ENCODE measurements around the gene APBB2.

DNA sequence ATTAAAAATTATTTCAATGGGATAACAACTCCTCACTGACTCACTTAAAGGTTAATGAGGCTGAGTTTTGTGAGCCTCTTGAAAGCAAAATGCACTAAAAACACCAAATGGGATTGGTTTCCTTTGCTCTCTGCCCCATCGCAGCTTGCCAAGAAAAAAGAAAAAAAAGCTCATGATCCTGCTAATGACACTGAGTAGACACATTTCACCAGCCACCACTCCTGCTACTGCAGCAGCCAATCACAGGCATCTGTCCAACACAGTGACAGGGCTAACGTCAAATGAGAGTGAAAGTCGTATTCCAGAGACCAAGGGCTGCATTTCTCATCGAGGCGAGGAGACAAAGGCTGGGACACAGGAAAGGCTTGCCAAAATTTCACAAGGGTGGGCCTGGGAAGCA, 5.2 kb downstream of the APBB2 start:
- TF ChIP-seq, protein P1, sequence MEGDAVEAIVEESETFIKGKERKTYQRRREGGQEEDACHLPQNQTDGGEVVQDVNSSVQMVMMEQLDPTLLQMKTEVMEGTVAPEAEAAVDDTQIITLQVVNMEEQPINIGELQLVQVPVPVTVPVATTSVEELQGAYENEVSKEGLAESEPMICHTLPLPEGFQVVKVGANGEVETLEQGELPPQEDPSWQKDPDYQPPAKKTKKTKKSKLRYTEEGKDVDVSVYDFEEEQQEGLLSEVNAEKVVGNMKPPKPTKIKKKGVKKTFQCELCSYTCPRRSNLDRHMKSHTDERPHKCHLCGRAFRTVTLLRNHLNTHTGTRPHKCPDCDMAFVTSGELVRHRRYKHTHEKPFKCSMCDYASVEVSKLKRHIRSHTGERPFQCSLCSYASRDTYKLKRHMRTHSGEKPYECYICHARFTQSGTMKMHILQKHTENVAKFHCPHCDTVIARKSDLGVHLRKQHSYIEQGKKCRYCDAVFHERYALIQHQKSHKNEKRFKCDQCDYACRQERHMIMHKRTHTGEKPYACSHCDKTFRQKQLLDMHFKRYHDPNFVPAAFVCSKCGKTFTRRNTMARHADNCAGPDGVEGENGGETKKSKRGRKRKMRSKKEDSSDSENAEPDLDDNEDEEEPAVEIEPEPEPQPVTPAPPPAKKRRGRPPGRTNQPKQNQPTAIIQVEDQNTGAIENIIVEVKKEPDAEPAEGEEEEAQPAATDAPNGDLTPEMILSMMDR (IDR thresholded peaks at IDR 0.05; ENCODE audit: low read length): no peak
- no peak for TF ChIP-seq EZH2 (IDR thresholded peaks at IDR 0.05; ENCODE audit: borderline replicate concordance, low read length)

Measured in OCI-LY1 (cell line).